PC-9 (cell line): ENCODE data around the gene ARMC9. TPM values are rescaled to one million over a fixed set of nuclear protein-coding genes. Genes with fewer than 3 reads are reported as not detected.
A peak's percentile ranks its signal among the peaks of the same experiment; 100 is the strongest.

ENCODE experiments used
- BruUV-seq: library from RNA; stranded (reverse); fragments of 400-500 nt; replicated peaks from 2 replicates; lab custom pipeline; 2021; lab: Mats Ljungman, UMichigan
- CTCF ChIA-PET: fragments of 300-600 bp; sonication (Branson Sonifier 250); formaldehyde crosslinking; loops from one replicate; lab custom pipeline; 2022; ENCODE audit warnings: antibody characterized with exemption; lab: Charles Lee
- POLR2A ChIA-PET: fragments of 300-600 bp; sonication (Branson Sonifier 250); formaldehyde crosslinking; loops from one replicate; lab custom pipeline; 2022; ENCODE audit warnings: antibody characterized with exemption; ENCODE audit not compliant: unreplicated experiment; lab: Charles Lee
- DNase-seq, 2 experiments: peaks; one replicate each; pipeline versions ENCODE4 v3.0.0 to v3.0.0-alpha.2; 2015 to 2022; ENCODE audit warnings: mixed read lengths in 1 of 2
- H2AFZ ChIP-seq: fragments of 200-600 bp; sonication (generic); 2 replicates; pipeline ENCODE4 v1.8.1; 2017; ENCODE audit warnings: antibody characterized with exemption
- H3F3A ChIP-seq: fragments of 200-600 bp; sonication (generic); 2 replicates; pipeline ENCODE4 v1.8.1; 2017; ENCODE audit warnings: antibody characterized with exemption, mild to moderate bottlenecking, low read depth; ENCODE audit not compliant: insufficient read depth
- H3K27ac ChIP-seq: fragments of 200-600 bp; sonication (generic); 2 replicates; pipeline ENCODE4 v1.6.1; 2016; ENCODE audit warnings: mixed run types
- H3K27me3 ChIP-seq: fragments of 200-600 bp; sonication (generic); 2 replicates; pipeline ENCODE4 v1.6.1; 2016; ENCODE audit warnings: low read depth, mixed run types; ENCODE audit not compliant: insufficient read depth
- H3K36me3 ChIP-seq: fragments of 200-600 bp; sonication (generic); 2 replicates; pipeline ENCODE4 v1.6.1; 2016; ENCODE audit warnings: low read depth, mixed run types
- H3K4me1 ChIP-seq: fragments of 200-600 bp; sonication (generic); replicated peaks from 2 replicates; pipeline ENCODE4 v1.6.1; 2016; ENCODE audit warnings: mixed run types; ENCODE audit not compliant: insufficient read depth
- H3K4me2 ChIP-seq: fragments of 200-600 bp; sonication (generic); 2 replicates; pipeline ENCODE4 v1.6.1; 2017; ENCODE audit warnings: mixed run types
- H3K4me3 ChIP-seq: fragments of 200-600 bp; sonication (generic); 2 replicates; pipeline ENCODE4 v1.6.1; 2016; ENCODE audit warnings: mixed run types
- H3K79me2 ChIP-seq: fragments of 200-600 bp; sonication (generic); 2 replicates; pipeline ENCODE4 v1.6.1; 2017; ENCODE audit warnings: low read depth, mixed run types
- H3K9me2 ChIP-seq: fragments of 200-600 bp; sonication (generic); 2 replicates; pipeline ENCODE4 v1.8.1; 2017; ENCODE audit warnings: mild to moderate bottlenecking; ENCODE audit not compliant: insufficient read depth
- H3K9me3 ChIP-seq: fragments of 200-600 bp; sonication (generic); 2 replicates; pipeline ENCODE4 v1.8.1; 2016; ENCODE audit warnings: low read depth; ENCODE audit not compliant: insufficient read depth
- H4K20me1 ChIP-seq: fragments of 200-600 bp; sonication (generic); 2 replicates; pipeline ENCODE4 v1.8.1; 2017; ENCODE audit not compliant: insufficient read depth
- EZH2 ChIP-seq: fragments of 200-600 bp; sonication (generic); IDR thresholded peaks from 2 replicates; pipeline ENCODE4 v1.8.0; 2017; ENCODE audit warnings: antibody characterized with exemption, low read depth
- intact Hi-C: fragments of 100-400 bp; cut with micrococcal nuclease; formaldehyde crosslinking; loops from one replicate; pipeline ENCODE4 v1.10.0; 2022; ENCODE audit not compliant: unreplicated experiment
- total RNA-seq: library from RNA; stranded (reverse); gene quantifications from 2 replicates; pipeline ENCODE4 v1.2.3, GENCODE V29; 2021
- TF ChIP-seq, protein P1 (sequence below): fragments of 200-600 bp; sonication (generic); conservative IDR thresholded peaks from 2 replicates; pipeline ENCODE4 v1.6.1; 2017; ENCODE audit warnings: mixed run types, antibody characterized with exemption, mild to moderate bottlenecking, moderate library complexity

Gene ARMC9
- total RNA-seq, 1 experiment from 2014 or later: 23.4 TPM

- no peak overlapping the region for H2AFZ ChIP-seq
- no peaks in the 10 kb centered on the region for H3K27me3 ChIP-seq
- H3K36me3 ChIP-seq: no peaks in the 10 kb centered on the region
- H3F3A ChIP-seq: peaks cover 10% of the 10 kb centered on the region
- ChIA-PET CTCF (interaction anchor here (0.6 to 0.7 kb wide), 2 partner anchors 75 to 304 kb away, joined by 8 to 9 read pairs; no protein-coding TSS in a partner anchor), POLR2A (interaction anchor here (0.5 to 0.7 kb wide), 2 partner anchors 33 to 280 kb away, joined by 3 to 18 read pairs; no protein-coding TSS in a partner anchor)
- H3K9me3 ChIP-seq: no peaks in the 10 kb centered on the region
- H3K4me2 ChIP-seq: peak overlapping the region; percentile 72
- H3K4me3 ChIP-seq: peak overlapping the region; percentile 69; the same call in 1 of the 2 replicates
- H4K20me1 ChIP-seq: no peaks in the 10 kb centered on the region
- intact Hi-C loops: loop anchor here (5.0 kb wide), 1 partner anchor 50 kb away; no protein-coding TSS in a partner anchor
- H3K79me2 ChIP-seq: peaks cover 9% of the 10 kb centered on the region
- no peaks in the 10 kb centered on the region for H3K9me2 ChIP-seq
- peaks cover 42% of the 10 kb centered on the region for H3K4me1 ChIP-seq
- TF ChIP-seq EZH2: no peak
- TF ChIP-seq, protein P1, sequence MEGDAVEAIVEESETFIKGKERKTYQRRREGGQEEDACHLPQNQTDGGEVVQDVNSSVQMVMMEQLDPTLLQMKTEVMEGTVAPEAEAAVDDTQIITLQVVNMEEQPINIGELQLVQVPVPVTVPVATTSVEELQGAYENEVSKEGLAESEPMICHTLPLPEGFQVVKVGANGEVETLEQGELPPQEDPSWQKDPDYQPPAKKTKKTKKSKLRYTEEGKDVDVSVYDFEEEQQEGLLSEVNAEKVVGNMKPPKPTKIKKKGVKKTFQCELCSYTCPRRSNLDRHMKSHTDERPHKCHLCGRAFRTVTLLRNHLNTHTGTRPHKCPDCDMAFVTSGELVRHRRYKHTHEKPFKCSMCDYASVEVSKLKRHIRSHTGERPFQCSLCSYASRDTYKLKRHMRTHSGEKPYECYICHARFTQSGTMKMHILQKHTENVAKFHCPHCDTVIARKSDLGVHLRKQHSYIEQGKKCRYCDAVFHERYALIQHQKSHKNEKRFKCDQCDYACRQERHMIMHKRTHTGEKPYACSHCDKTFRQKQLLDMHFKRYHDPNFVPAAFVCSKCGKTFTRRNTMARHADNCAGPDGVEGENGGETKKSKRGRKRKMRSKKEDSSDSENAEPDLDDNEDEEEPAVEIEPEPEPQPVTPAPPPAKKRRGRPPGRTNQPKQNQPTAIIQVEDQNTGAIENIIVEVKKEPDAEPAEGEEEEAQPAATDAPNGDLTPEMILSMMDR: no peak
- peak overlapping the region; percentile 59 for H3K27ac ChIP-seq
- TSS peak; percentile 18 for BruUV-seq
- DNase-seq: peak; percentile 26 to 75
Observed at GRCh38 chr2:231397011-231397927, 198.8 kb downstream of the ARMC9 start.

DNA sequence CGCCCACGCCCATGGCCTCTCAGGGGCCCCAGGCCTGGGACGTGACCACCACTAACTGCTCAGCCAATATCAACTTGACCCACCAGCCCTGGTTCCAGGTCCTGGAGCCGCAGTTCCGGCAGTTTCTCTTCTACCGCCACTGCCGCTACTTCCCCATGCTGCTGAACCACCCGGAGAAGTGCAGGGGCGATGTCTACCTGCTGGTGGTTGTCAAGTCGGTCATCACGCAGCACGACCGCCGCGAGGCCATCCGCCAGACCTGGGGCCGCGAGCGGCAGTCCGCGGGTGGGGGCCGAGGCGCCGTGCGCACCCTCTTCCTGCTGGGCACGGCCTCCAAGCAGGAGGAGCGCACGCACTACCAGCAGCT lies 199.5 kb downstream of the ARMC9 start:
- TF ChIP-seq EZH2: no peak
- TF ChIP-seq, protein P1: no peak
- Histone ChIP-seq H3K27ac (0 out of 2 replicates have a peak overlapping the region, but pooled peaks have one; percentile 59), H3K4me1 (peaks cover 42% of the 10 kb centered on the region), H3K9me2 (no peaks in the 10 kb centered on the region), H3K4me2 (no peak overlapping the region), H4K20me1 (no peaks in the 10 kb centered on the region), H3K36me3 (no peaks in the 10 kb centered on the region), H3K79me2 (peaks cover 9% of the 10 kb centered on the region), H3K9me3 (no peaks in the 10 kb centered on the region), H2AFZ (no peak overlapping the region), H3K27me3 (no peaks in the 10 kb centered on the region), H3K4me3 (no peak overlapping the region), H3F3A (peaks cover 10% of the 10 kb centered on the region)
- ChIA-PET CTCF (no interaction called here), POLR2A (no interaction called here)
- BruUV-seq: no TSS peak
- DNase-seq: no peak
- intact Hi-C loops: loop anchor here (5.0 kb wide), 1 partner anchor 51 kb away; no protein-coding TSS in a partner anchor

- Histone ChIP-seq H4K20me1 (no peaks in the 10 kb centered on the region), H3K79me2 (peaks cover 9% of the 10 kb centered on the region), H3K4me1 (peaks cover 42% of the 10 kb centered on the region), H3F3A (peaks cover 10% of the 10 kb centered on the region), H3K9me2 (no peaks in the 10 kb centered on the region), H3K4me3 (no peak overlapping the region), H2AFZ (no peak overlapping the region), H3K9me3 (no peaks in the 10 kb centered on the region), H3K4me2 (no peak overlapping the region), H3K36me3 (no peaks in the 10 kb centered on the region), H3K27ac (0 out of 2 replicates have a peak overlapping the region, but pooled peaks have one; percentile 76), H3K27me3 (no peaks in the 10 kb centered on the region)
- DNase-seq: no peak
- TF ChIP-seq, protein P1: no peak
- TF ChIP-seq EZH2: no peak
- ChIA-PET POLR2A (no interaction called here), CTCF (no interaction called here)
- BruUV-seq: no TSS peak
- intact Hi-C loops: loop anchor here (5.0 kb wide), 1 partner anchor 51 kb away; no protein-coding TSS in a partner anchor
Observed at GRCh38 chr2:231398585-231398984, 200.2 kb downstream of the ARMC9 start.
